Type B pancreatic cell (in vitro differentiated cells): ENCODE measurements around the gene GOLGB1. TPM values are rescaled to one million over a fixed set of nuclear protein-coding genes. Genes with fewer than 3 reads are reported as not detected.
"Not testable (repeated sequence)": the region's sequence is repeated elsewhere in the genome, so short reads cannot be mapped to it uniquely, and the experiment has no call there.

Source experiments
- DNase-seq: peaks from one replicate; pipeline ENCODE4 v3.0.0; 2021; ENCODE audit warnings: mixed read lengths; ENCODE audit not compliant: unreplicated experiment; ENCODE audit errors: extremely low spot score
- H3K27ac Mint-ChIP-seq: 2 replicates; pipeline ENCODE4 v1.8.0; 2021; ENCODE audit warnings: mild to moderate bottlenecking, mixed read lengths
- H3K27me3 Mint-ChIP-seq: 2 replicates; pipeline ENCODE4 v1.8.0; 2021; ENCODE audit warnings: mixed read lengths
- H3K36me3 Mint-ChIP-seq: 2 replicates; pipeline ENCODE4 v1.8.0; 2021; ENCODE audit warnings: mixed read lengths
- H3K4me1 Mint-ChIP-seq: one replicate; pipeline ENCODE4 v1.8.0; 2021; ENCODE audit warnings: mixed read lengths; ENCODE audit not compliant: unreplicated experiment
- H3K4me3 Mint-ChIP-seq: 2 replicates; pipeline ENCODE4 v1.8.0; 2021; ENCODE audit warnings: mild to moderate bottlenecking, mixed read lengths
- H3K9me3 Mint-ChIP-seq: 2 replicates; pipeline ENCODE4 v1.8.0; 2021; ENCODE audit warnings: mixed read lengths
- total RNA-seq: library from RNA; stranded (reverse); gene quantifications from 2 replicates; pipeline ENCODE4 v1.2.1, GENCODE V29; 2021; ENCODE audit warnings: low replicate concordance
- TF ChIP-seq, protein P1 (sequence below): fragments of 200-600 bp; sonication (generic); conservative IDR thresholded peaks from 2 replicates; pipeline ENCODE4 v1.5.0; 2021; ENCODE audit warnings: antibody characterized with exemption, mild to moderate bottlenecking

The GOLGB1 gene
- total RNA-seq, 1 donor from 2014 or later: 49.9 TPM

- no peaks in the 10 kb centered on the region for H3K9me3 Mint-ChIP-seq
- H3K4me3 Mint-ChIP-seq: no peak overlapping the region
- no peaks in the 10 kb centered on the region for H3K4me1 Mint-ChIP-seq
- H3K27me3 Mint-ChIP-seq: no peaks in the 10 kb centered on the region
- peaks cover 35% of the 10 kb centered on the region for H3K36me3 Mint-ChIP-seq
- TF ChIP-seq, protein P1, sequence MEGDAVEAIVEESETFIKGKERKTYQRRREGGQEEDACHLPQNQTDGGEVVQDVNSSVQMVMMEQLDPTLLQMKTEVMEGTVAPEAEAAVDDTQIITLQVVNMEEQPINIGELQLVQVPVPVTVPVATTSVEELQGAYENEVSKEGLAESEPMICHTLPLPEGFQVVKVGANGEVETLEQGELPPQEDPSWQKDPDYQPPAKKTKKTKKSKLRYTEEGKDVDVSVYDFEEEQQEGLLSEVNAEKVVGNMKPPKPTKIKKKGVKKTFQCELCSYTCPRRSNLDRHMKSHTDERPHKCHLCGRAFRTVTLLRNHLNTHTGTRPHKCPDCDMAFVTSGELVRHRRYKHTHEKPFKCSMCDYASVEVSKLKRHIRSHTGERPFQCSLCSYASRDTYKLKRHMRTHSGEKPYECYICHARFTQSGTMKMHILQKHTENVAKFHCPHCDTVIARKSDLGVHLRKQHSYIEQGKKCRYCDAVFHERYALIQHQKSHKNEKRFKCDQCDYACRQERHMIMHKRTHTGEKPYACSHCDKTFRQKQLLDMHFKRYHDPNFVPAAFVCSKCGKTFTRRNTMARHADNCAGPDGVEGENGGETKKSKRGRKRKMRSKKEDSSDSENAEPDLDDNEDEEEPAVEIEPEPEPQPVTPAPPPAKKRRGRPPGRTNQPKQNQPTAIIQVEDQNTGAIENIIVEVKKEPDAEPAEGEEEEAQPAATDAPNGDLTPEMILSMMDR: no peak
- DNase-seq: no peak
- H3K27ac Mint-ChIP-seq: no peak overlapping the region
Observed at GRCh38 chr3:121786485-121786884, 36.9 kb upstream of the GOLGB1 start.

GRCh38 chr3:121782784-121783183, 33.2 kb upstream of the GOLGB1 start:
- H3K36me3 Mint-ChIP-seq: peaks cover 35% of the 10 kb centered on the region
- not testable (repeated sequence) for H3K4me3 Mint-ChIP-seq, H3K27me3 Mint-ChIP-seq, H3K4me1 Mint-ChIP-seq, DNase-seq, H3K9me3 Mint-ChIP-seq, H3K27ac Mint-ChIP-seq

DNA sequence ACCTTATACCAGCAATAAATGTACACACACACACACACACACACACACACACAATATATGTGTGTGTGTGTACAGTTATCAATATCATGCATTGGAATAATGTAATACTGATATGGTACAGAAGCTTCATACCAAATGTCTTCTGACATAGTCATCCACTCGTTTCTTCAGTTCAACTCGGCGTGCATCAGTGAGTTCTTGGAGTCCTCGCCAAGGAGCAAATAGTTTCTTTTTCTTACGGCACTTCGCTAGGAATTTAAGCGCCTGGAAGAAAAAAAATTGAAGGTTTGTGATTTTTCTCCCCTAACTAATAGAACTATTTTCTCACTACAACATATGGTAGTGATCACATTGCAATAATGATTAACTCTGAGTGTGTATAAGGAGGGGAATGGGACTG, 32.1 kb upstream of the GOLGB1 start:
- no peaks in the 10 kb centered on the region for H3K27me3 Mint-ChIP-seq
- no peak overlapping the region for H3K27ac Mint-ChIP-seq
- no peak for DNase-seq
- peaks cover 33% of the 10 kb centered on the region for H3K36me3 Mint-ChIP-seq
- H3K4me3 Mint-ChIP-seq: no peak overlapping the region
- no peaks in the 10 kb centered on the region for H3K9me3 Mint-ChIP-seq
- TF ChIP-seq, protein P1: no peak
- H3K4me1 Mint-ChIP-seq: no peaks in the 10 kb centered on the region

DNA sequence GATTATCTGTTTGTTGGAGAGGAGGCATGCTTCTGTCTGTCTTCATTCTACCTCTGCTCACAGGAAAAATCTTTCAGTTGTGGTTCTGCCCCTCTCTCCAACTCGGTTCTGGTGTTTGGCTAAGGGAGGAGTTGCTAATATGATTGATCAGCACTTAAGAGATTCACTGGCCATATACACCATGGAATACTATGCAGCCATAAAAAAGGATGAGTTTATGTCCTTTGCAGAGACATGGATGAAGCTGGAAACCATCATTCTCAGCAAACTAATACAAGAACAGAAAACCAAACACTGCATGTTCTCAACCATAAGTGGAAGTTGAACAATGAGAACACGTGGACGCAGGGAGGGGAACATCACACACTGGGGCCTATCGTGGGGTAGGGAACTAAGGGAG, 25.6 kb upstream of the GOLGB1 start:
- peaks cover 47% of the 10 kb centered on the region for H3K36me3 Mint-ChIP-seq
- H3K27me3 Mint-ChIP-seq, H3K27ac Mint-ChIP-seq, H3K9me3 Mint-ChIP-seq, H3K4me3 Mint-ChIP-seq, DNase-seq, H3K4me1 Mint-ChIP-seq: not testable (repeated sequence)

DNA sequence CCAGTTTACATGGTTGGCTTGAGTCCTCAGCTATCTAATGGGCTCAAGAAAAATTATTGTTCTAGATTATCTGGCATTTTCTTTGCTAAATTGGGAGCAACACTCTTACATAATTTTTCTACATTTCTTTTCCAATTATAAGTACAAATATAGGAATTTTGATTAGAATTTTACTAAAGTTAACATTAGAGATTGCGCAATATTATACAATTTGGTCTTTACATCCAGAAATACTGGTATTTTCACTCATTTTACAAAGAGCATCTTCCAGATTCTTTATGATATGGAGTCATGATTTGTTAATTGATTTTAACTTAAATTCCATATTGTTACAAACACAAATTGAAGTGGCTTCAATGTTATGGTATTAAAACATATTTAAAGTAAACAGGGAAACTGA, 19.7 kb upstream of the GOLGB1 start:
- DNase-seq: no peak
- Mint-ChIP-seq H3K4me1 (peaks cover 6% of the 10 kb centered on the region), H3K27me3 (no peaks in the 10 kb centered on the region), H3K4me3 (no peak overlapping the region), H3K36me3 (peaks cover 26% of the 10 kb centered on the region), H3K9me3 (no peaks in the 10 kb centered on the region), H3K27ac (no peak overlapping the region)
- TF ChIP-seq, protein P1: no peak

DNA sequence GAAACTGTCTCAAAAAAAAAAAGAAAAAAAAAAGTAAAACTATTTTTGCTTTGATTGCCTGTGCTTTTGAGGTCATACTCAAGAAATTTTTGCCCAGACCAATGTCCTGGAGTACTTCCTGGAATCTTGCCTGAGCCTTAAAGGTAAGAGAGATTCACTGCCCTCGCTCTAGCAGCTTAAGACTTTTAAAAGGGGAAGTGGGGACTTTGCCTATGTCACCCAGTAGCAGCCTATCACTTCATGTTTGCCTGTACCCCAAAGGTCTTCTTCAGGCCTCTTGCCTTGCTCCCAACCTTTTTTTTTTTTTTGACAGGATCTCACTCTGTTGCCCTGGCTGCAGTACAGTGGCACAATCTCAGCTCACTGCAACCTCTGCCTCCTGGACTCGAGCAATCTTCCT, 18.9 kb upstream of the GOLGB1 start:
- Mint-ChIP-seq H3K36me3 (peaks cover 18% of the 10 kb centered on the region), H3K4me1 (peaks cover 7% of the 10 kb centered on the region), H3K4me3 (no peak overlapping the region), H3K9me3 (no peaks in the 10 kb centered on the region), H3K27me3 (no peaks in the 10 kb centered on the region), H3K27ac (no peak overlapping the region)
- TF ChIP-seq, protein P1: no peak
- no peak for DNase-seq

GRCh38 chr3:121759541-121760202, 10.1 kb upstream of the GOLGB1 start:
- TF ChIP-seq, protein P1: no peak
- Mint-ChIP-seq H3K27me3 (peaks cover 31% of the 10 kb centered on the region), H3K4me3 (no peak overlapping the region), H3K9me3 (no peaks in the 10 kb centered on the region), H3K27ac (no peak overlapping the region), H3K4me1 (peaks cover 5% of the 10 kb centered on the region), H3K36me3 (no peaks in the 10 kb centered on the region)
- no peak for DNase-seq
